Liver (tissue), 9 donors: Measurements from ENCODE around the gene GALK1. TPM values are rescaled to one million over a fixed set of nuclear protein-coding genes. Genes with fewer than 3 reads are reported as not detected.

ENCODE experiments used
- DNase-seq: peaks from one replicate; pipeline ENCODE4 v3.0.0-alpha.2; 2017; ENCODE audit warnings: low spot score
- H3K27ac ChIP-seq, 2 donors: one replicate each; pipeline ENCODE4 v1.7.0; 2013; ENCODE audit warnings: inconsistent platforms in 2 of 2, low read length in 2 of 2, control low read depth in 1 of 2, low read depth in 1 of 2, mild to moderate bottlenecking in 1 of 2
- H3K27me3 ChIP-seq, 4 donors: one replicate each; pipeline versions ENCODE4 v1.6.1 to v1.7.0; 2013; ENCODE audit warnings: low read length in 3 of 4, inconsistent platforms in 1 of 4, mild to moderate bottlenecking in 1 of 4, moderate library complexity in 1 of 4; ENCODE audit not compliant: control insufficient read depth in 4 of 4, insufficient read depth in 4 of 4
- H3K36me3 ChIP-seq, 4 donors: one replicate each; pipeline versions ENCODE4 v1.6.1 to v1.7.0; 2013; ENCODE audit warnings: low read length in 3 of 4, mild to moderate bottlenecking in 3 of 4, low read depth in 1 of 4, moderate library complexity in 1 of 4; ENCODE audit not compliant: control insufficient read depth in 4 of 4, insufficient read depth in 3 of 4
- H3K4me1 ChIP-seq, 4 donors: one replicate each; pipeline versions ENCODE4 v1.6.1 to v1.7.0; 2013; ENCODE audit warnings: low read length in 3 of 4, mild to moderate bottlenecking in 3 of 4, moderate library complexity in 1 of 4; ENCODE audit not compliant: control insufficient read depth in 4 of 4, insufficient read depth in 4 of 4
- H3K4me3 ChIP-seq, 3 donors: one replicate each; pipeline versions ENCODE4 v1.6.1 to v1.7.0; 2013; ENCODE audit warnings: low read length in 3 of 3, control low read depth in 1 of 3, low read depth in 1 of 3, mild to moderate bottlenecking in 1 of 3
- H3K9ac ChIP-seq, 2 donors: one replicate each; pipeline ENCODE4 v1.7.0; 2013; ENCODE audit warnings: low read length in 2 of 2, mild to moderate bottlenecking in 2 of 2, moderate library complexity in 2 of 2, control low read depth in 1 of 2, low read depth in 1 of 2
- H3K9me3 ChIP-seq, 4 donors: one replicate each; pipeline versions ENCODE4 v1.6.1 to v1.7.0; 2013; ENCODE audit warnings: low read length in 3 of 4; ENCODE audit not compliant: control insufficient read depth in 4 of 4
- ATF3 ChIP-seq: IDR thresholded peaks from 2 replicates; pipeline ENCODE4 v1.6.1; 2016; ENCODE audit warnings: antibody characterized with exemption
- FOXA2 ChIP-seq: IDR thresholded peaks from 2 replicates; pipeline ENCODE4 v1.6.1; 2016; ENCODE audit warnings: antibody characterized with exemption
- HNF4A ChIP-seq, 2 donors: conservative IDR thresholded peaks; 2 replicates each; pipeline ENCODE4 v1.6.1; 2016; ENCODE audit warnings: antibody characterized with exemption in 2 of 2, mild to moderate bottlenecking in 2 of 2
- HNF4G ChIP-seq: IDR thresholded peaks from 2 replicates; pipeline ENCODE4 v1.6.1; 2016; ENCODE audit warnings: antibody characterized with exemption
- NR2F2 ChIP-seq: IDR thresholded peaks from 2 replicates; pipeline ENCODE4 v1.6.1; 2016; ENCODE audit warnings: antibody characterized with exemption
- RAD21 ChIP-seq, 2 donors: IDR thresholded peaks; 2 replicates each; pipeline ENCODE4 v1.6.1; 2016; ENCODE audit warnings: antibody characterized with exemption in 2 of 2, mild to moderate bottlenecking in 2 of 2
- REST ChIP-seq: IDR thresholded peaks from 2 replicates; pipeline ENCODE4 v1.6.1; 2016; ENCODE audit warnings: antibody characterized with exemption, mild to moderate bottlenecking
- SP1 ChIP-seq: IDR thresholded peaks from 2 replicates; pipeline ENCODE4 v1.6.1; 2018; ENCODE audit warnings: antibody characterized with exemption, mild to moderate bottlenecking
- TAF1 ChIP-seq: conservative IDR thresholded peaks from 2 replicates; pipeline ENCODE4 v1.6.1; 2016; ENCODE audit warnings: antibody characterized with exemption, mild to moderate bottlenecking
- YY1 ChIP-seq: IDR thresholded peaks from 2 replicates; pipeline ENCODE4 v1.6.1; 2016; ENCODE audit warnings: antibody characterized with exemption, mild to moderate bottlenecking
- WGBS: extraction: QIAGEN DNeasy Blood & Tissue Kit; methylation state at CpG from one replicate; pipeline ENCODE4 v1.1.7; 2013; 5-methylcytosine and 5-hydroxymethylcytosine counted together
- polyA plus RNA-seq, 2 donors: library from polyadenylated mRNA; stranded (reverse) in 1 of 2; unstranded in 1 of 2; fragments of 200-250 nt in 1 of 2; fragments of >200 nt in 1 of 2; fragmentation: Nextera tagmentation in 1 of 2; extraction: Ambion mirVana in 1 of 2; gene quantifications; one replicate each; pipeline versions ENCODE4 v1.2.1 to v1.2.3, GENCODE V29; 2013 to 2015
- total RNA-seq, 2 donors: library from RNA; depleted of rRNA; stranded (reverse); fragments of >200 nt; gene quantifications; one replicate each; pipeline ENCODE4 v1.2.3, GENCODE V29; 2014
- TF ChIP-seq, protein P1 (sequence below): IDR thresholded peaks from 2 replicates; pipeline ENCODE4 v1.6.1; 2016; ENCODE audit warnings: antibody characterized with exemption
- TF ChIP-seq, protein P2 (sequence below): IDR thresholded peaks from 2 replicates; pipeline ENCODE4 v1.6.1; 2016; ENCODE audit warnings: antibody characterized with exemption
- donor health status: healthy.
- donor health status: healthy.
- donor health status: healthy.
- donor health status: healthy.
- donor health status: healthy.

GALK1 gene
- total and polyA plus RNA-seq, 4 donors: 59.0 to 230 (median 95.9) TPM

DNA sequence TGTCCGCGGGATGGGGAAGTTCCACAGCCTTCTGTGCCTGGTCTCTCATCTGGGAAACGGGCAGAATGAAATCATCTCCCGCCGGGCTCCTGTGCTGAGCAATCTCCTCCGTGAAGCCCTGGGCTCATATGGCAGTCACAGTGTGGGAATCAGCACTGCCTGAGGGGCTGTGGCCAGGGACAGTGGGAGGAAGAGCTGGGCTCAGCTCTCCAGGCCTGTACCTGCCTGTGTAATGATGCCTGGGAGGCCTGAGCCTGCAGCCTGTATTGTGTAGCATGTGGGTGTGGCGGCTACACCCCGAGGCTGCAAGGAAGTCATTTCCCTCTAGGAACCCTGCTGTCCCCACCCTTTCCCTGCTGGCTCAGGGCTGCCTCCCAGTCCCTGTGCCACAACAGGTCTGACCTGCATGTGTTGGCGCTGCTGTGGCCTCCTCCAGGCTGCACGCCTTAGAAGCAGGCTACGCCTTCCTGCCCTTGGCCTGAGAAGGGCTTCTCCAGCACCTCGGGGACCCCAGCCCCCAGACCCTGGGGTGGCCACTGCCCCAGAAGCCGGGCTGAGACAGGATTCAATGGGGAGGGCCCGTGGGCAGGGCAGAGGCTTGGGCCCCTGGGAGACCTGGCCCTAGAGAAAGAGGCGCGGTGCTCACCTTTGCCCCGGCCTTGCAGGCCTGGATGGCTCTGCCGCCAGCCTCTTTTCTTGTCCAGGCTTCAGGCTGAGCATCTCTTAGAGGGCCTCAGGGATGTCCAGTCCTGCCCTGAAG lies 41.6 kb downstream of the GALK1 start:
- Histone ChIP-seq H3K9me3 (no peaks in the 10 kb centered on the region), H3K36me3 (no peaks in the 10 kb centered on the region), H3K4me1 (peaks cover 0 to 6% (median 5%) of the 10 kb centered on the region in 4 donors), H3K27me3 (peaks cover 0 to 5% (median 0%) of the 10 kb centered on the region in 4 donors), H3K9ac (no peak overlapping the region), H3K4me3 (no peak overlapping the region), H3K27ac (no peak overlapping the region)
- TF ChIP-seq SP1: no peak
- no peak for TF ChIP-seq FOXA2
- WGBS: 82% methylated on average over 18 of the region's 18 CpGs
- DNase-seq: no peak

GRCh38 chr17:75722542-75723095 lies 42.4 kb downstream of the GALK1 start:
- no peak for DNase-seq
- H3K4me3 ChIP-seq: no peak overlapping the region
- no peak for TF ChIP-seq ATF3
- no peak for TF ChIP-seq HNF4G
- TF ChIP-seq TAF1: no peak
- TF ChIP-seq, protein P1, sequence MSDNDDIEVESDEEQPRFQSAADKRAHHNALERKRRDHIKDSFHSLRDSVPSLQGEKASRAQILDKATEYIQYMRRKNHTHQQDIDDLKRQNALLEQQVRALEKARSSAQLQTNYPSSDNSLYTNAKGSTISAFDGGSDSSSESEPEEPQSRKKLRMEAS: no peak
- no peak for TF ChIP-seq SP1
- TF ChIP-seq, protein P2, sequence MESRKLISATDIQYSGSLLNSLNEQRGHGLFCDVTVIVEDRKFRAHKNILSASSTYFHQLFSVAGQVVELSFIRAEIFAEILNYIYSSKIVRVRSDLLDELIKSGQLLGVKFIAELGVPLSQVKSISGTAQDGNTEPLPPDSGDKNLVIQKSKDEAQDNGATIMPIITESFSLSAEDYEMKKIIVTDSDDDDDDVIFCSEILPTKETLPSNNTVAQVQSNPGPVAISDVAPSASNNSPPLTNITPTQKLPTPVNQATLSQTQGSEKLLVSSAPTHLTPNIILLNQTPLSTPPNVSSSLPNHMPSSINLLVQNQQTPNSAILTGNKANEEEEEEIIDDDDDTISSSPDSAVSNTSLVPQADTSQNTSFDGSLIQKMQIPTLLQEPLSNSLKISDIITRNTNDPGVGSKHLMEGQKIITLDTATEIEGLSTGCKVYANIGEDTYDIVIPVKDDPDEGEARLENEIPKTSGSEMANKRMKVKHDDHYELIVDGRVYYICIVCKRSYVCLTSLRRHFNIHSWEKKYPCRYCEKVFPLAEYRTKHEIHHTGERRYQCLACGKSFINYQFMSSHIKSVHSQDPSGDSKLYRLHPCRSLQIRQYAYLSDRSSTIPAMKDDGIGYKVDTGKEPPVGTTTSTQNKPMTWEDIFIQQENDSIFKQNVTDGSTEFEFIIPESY: no peak
- no peak for TF ChIP-seq NR2F2
- TF ChIP-seq RAD21 (IDR thresholded peaks at IDR 0.05): no peak
- H3K9me3 ChIP-seq: no peaks in the 10 kb centered on the region
- H3K27me3 ChIP-seq: peaks cover 0 to 5% (median 0%) of the 10 kb centered on the region in 4 donors
- no peak overlapping the region for H3K9ac ChIP-seq
- WGBS: 87% methylated on average over 9 of the region's 9 CpGs
- no peaks in the 10 kb centered on the region for H3K36me3 ChIP-seq
- H3K27ac ChIP-seq: no peak overlapping the region
- peaks cover 0 to 6% (median 5%) of the 10 kb centered on the region in 4 donors for H3K4me1 ChIP-seq

GRCh38 chr17:75722076-75722475 lies 42.9 kb downstream of the GALK1 start:
- no peaks in the 10 kb centered on the region for H3K9me3 ChIP-seq
- TF ChIP-seq REST (no peak), RAD21 (IDR thresholded peaks at IDR 0.05) (no peak), SP1 (no peak), HNF4A (conservative IDR thresholded peaks at IDR 0.05) (no peak), HNF4G (no peak), YY1 (no peak)
- TF ChIP-seq, protein P2: no peak
- TF ChIP-seq, protein P1: no peak
- no peak overlapping the region for H3K9ac ChIP-seq
- H3K36me3 ChIP-seq: no peaks in the 10 kb centered on the region
- no peak for DNase-seq
- H3K4me3 ChIP-seq: no peak overlapping the region
- H3K27me3 ChIP-seq: peaks cover 0 to 5% (median 0%) of the 10 kb centered on the region in 4 donors
- peaks cover 0 to 6% (median 5%) of the 10 kb centered on the region in 4 donors for H3K4me1 ChIP-seq
- no peak overlapping the region for H3K27ac ChIP-seq
- WGBS: 82% methylated on average over 5 of the region's 5 CpGs
